ENCODE measurements around the gene PRR7. TPM values are rescaled to one million over a fixed set of nuclear protein-coding genes. Genes with fewer than 3 reads are reported as not detected.

PRR7 gene
- total and polyA plus RNA-seq, 2 of the 13 experiments (the other 11 are each of a cell fraction or from before 2014, with no cell fraction given), result 4.8 to 5.0 TPM

- TF ChIP-seq BRD4 (CRISPR knock-in tag; IDR thresholded peaks at IDR 0.05) (no peak), CSRNP2 (CRISPR knock-in tag; conservative IDR thresholded peaks at IDR 0.05; ENCODE audit: low read depth) (no peak), HMGXB3 (CRISPR knock-in tag; IDR thresholded peaks at IDR 0.05; ENCODE audit: borderline replicate concordance) (no peak), SALL1 (CRISPR knock-in tag; IDR thresholded peaks at IDR 0.05) (no peak), YEATS2 (CRISPR knock-in tag; IDR thresholded peaks at IDR 0.05; ENCODE audit: borderline replicate concordance) (no peak), ZNF7 (CRISPR knock-in tag; IDR thresholded peaks at IDR 0.05) (no peak), NFE2 (CRISPR knock-in tag; IDR thresholded peaks at IDR 0.05) (no peak), ZNF580 (CRISPR knock-in tag; IDR thresholded peaks at IDR 0.05; ENCODE audit: borderline replicate concordance, low read depth) (no peak), ZNF253 (CRISPR knock-in tag; IDR thresholded peaks at IDR 0.05; ENCODE audit: borderline replicate concordance) (no peak), NCOA5 (CRISPR knock-in tag; IDR thresholded peaks at IDR 0.05) (no peak), ZFYVE20 (CRISPR knock-in tag; IDR thresholded peaks at IDR 0.05; ENCODE audit: borderline replicate concordance, low read depth) (no peak)
Observed at GRCh38 chr5:177466861-177467260, 20.2 kb downstream of the PRR7 start (continued).

Measured in HepG2 (cell line).